ENCODE data around the gene SPINT4.
"Not testable (repeated sequence)": the region's sequence is repeated elsewhere in the genome, so short reads cannot be mapped to it uniquely, and the experiment has no call there.

The SPINT4 gene

GRCh38 chr20:45722047-45722446, at the start of gene SPINT4:
Gene SPINT4 (plus strand): TSS chr20:45722347. CDS start chr20:45722368, 21 bp downstream.
- no peak for DNase-seq (ENCODE audit: low read depth in 3 of 3)

- DNase-seq (ENCODE audit: low read depth in 3 of 3): no peak
Measured at GRCh38 chr20:45672765-45673164, 49.4 kb upstream of the SPINT4 start.

- DNase-seq (ENCODE audit: low read depth in 3 of 3): no peak
Measured at GRCh38 chr20:45679650-45680049, 42.5 kb upstream of the SPINT4 start.

- no peak for DNase-seq (ENCODE audit: low read depth in 3 of 3)
Measured at GRCh38 chr20:45685896-45686295, 36.3 kb upstream of the SPINT4 start.

GRCh38 chr20:45693346-45693745, 28.8 kb upstream of the SPINT4 start:
- DNase-seq (ENCODE audit: low read depth in 3 of 3): not testable (repeated sequence)

- DNase-seq (ENCODE audit: low read depth in 3 of 3): no peak
Measured at GRCh38 chr20:45695496-45695895, 26.7 kb upstream of the SPINT4 start.

GRCh38 chr20:45701104-45701503, 21.0 kb upstream of the SPINT4 start:
- DNase-seq (ENCODE audit: low read depth in 3 of 3): no peak

- DNase-seq (ENCODE audit: low read depth in 3 of 3): no peak
Measured at GRCh38 chr20:45701873-45702272, 20.3 kb upstream of the SPINT4 start, which contains the start of gene WFDC13. Gene WFDC13 (plus strand): TSS chr20:45702038. CDS start chr20:45702124, 86 bp downstream.

- no peak for DNase-seq (ENCODE audit: low read depth in 3 of 3)
Measured at GRCh38 chr20:45704969-45705637, 17.0 kb upstream of the SPINT4 start, which contains the start of gene WFDC10B. Gene WFDC10B (minus strand): TSS chr20:45705019. CDS start chr20:45685992, 19,027 bp downstream.

GRCh38 chr20:45716141-45716688, 5.9 kb upstream of the SPINT4 start:
- DNase-seq (ENCODE audit: low read depth in 3 of 3): not testable (repeated sequence)

- no peak for DNase-seq (ENCODE audit: low read depth in 3 of 3)
Measured at GRCh38 chr20:45725134-45725533, 3.0 kb downstream of the SPINT4 start.

GRCh38 chr20:45727044-45727443, 4.9 kb downstream of the SPINT4 start:
- no peak for DNase-seq (ENCODE audit: low read depth in 3 of 3)

- DNase-seq (ENCODE audit: low read depth in 3 of 3): no peak
Measured at GRCh38 chr20:45732199-45732598, 10.1 kb downstream of the SPINT4 start.

GRCh38 chr20:45735552-45735951, 13.4 kb downstream of the SPINT4 start:
- DNase-seq (ENCODE audit: low read depth in 3 of 3): no peak

GRCh38 chr20:45735988-45736387, 13.8 kb downstream of the SPINT4 start:
- DNase-seq (ENCODE audit: low read depth in 3 of 3): no peak

- DNase-seq (ENCODE audit: low read depth in 3 of 3): no peak
Measured at GRCh38 chr20:45742596-45742995, 20.4 kb downstream of the SPINT4 start.

- no peak for DNase-seq (ENCODE audit: low read depth in 3 of 3)
Measured at GRCh38 chr20:45745015-45745414, 22.9 kb downstream of the SPINT4 start.

- no peak for DNase-seq (ENCODE audit: low read depth in 3 of 3)
Measured at GRCh38 chr20:45751721-45752120, 29.6 kb downstream of the SPINT4 start.

- no peak for DNase-seq (ENCODE audit: low read depth in 3 of 3)
Measured at GRCh38 chr20:45752746-45753145, 30.6 kb downstream of the SPINT4 start.

GRCh38 chr20:45758096-45758495, 35.9 kb downstream of the SPINT4 start:
- no peak for DNase-seq (ENCODE audit: low read depth in 3 of 3)

- DNase-seq (ENCODE audit: low read depth in 3 of 3): not testable (repeated sequence)
Measured at GRCh38 chr20:45759921-45760320, 37.8 kb downstream of the SPINT4 start.

- DNase-seq (ENCODE audit: low read depth in 3 of 3): not testable (repeated sequence)
Measured at GRCh38 chr20:45761966-45762365, 39.8 kb downstream of the SPINT4 start.

- DNase-seq (ENCODE audit: low read depth in 3 of 3): not testable (repeated sequence)
Measured at GRCh38 chr20:45764618-45765282, 42.6 kb downstream of the SPINT4 start.

All from stimulated activated CD4-positive, alpha-beta T cell treated with anti-CD3 and anti-CD28 coated beads, TNF-alpha, amount 100 ng/mL, for 4 hours (primary cell).